ENCODE measurements around the gene EDAR. TPM values are rescaled to one million over a fixed set of nuclear protein-coding genes. Genes with fewer than 3 reads are reported as not detected.

EDAR gene
- polyA plus RNA-seq, 3 donors = not detected

DNA sequence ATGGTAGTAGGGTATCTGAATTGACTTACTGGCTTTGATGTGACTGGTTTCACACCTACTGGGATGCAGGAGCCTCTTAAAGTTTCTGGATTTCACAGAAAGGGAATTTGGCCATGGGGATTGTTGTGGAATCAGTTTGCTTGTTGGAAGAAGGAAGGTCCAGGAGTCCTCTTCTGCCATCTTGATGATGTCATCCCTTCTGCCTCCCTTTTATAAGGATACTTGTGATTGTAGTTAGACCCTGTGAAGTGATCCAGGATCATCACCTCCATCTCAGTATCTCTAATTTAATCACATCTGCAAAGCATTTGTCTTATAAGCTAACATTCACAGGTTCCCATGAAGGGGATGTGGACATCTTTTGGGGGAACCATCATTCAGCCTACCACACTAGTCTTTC is 123.0 kb downstream of the EDAR start:
- H3K4me1 ChIP-seq (ENCODE audit: control insufficient read depth in 1 of 2, insufficient read depth in 2 of 2, low read length in 2 of 2) = no peaks in the 10 kb centered on the region
- H3K9me3 Mint-ChIP-seq = peaks cover 10 to 21% (median 19%) of the 10 kb centered on the region in 7 donors
- no peak overlapping the region for H2AFZ ChIP-seq (ENCODE audit: insufficient read depth, low read depth, low read length, poor library complexity, severe bottlenecking)
- no peaks in the 10 kb centered on the region for H3K27me3 Mint-ChIP-seq (ENCODE audit: low read depth in 3 of 3)
- H3K9me3 ChIP-seq (replicated peaks in 1 of 2; ENCODE audit: control insufficient read depth in 1 of 2, insufficient read depth in 1 of 2, low read length in 2 of 2) = peaks cover 7 to 16% of the 10 kb centered on the region in 2 donors
- no peaks in the 10 kb centered on the region for H3K27me3 ChIP-seq (ENCODE audit: control insufficient read depth in 2 of 2, insufficient read depth in 2 of 2, low read length in 2 of 2)
- intact Hi-C loops (cut with micrococcal nuclease) = no loop called here
- H3K4me3 ChIP-seq (replicated peaks in 1 of 3; ENCODE audit: low read depth in 2 of 3, low read length in 3 of 3) = no peak overlapping the region
- H3K4me1 Mint-ChIP-seq = no peaks in the 10 kb centered on the region
- H3K36me3 ChIP-seq (replicated peaks in 1 of 2; ENCODE audit: control insufficient read depth in 1 of 2, insufficient read depth in 2 of 2, low read length in 2 of 2) = no peaks in the 10 kb centered on the region
- no peak overlapping the region for H3K27ac Mint-ChIP-seq
- no peak overlapping the region for H3K4me2 ChIP-seq (replicated peaks; ENCODE audit: extremely low read depth, low read length, poor library complexity, severe bottlenecking)
- no peak for DNase-seq
- H3K79me2 ChIP-seq (ENCODE audit: insufficient read depth, low read length) = no peaks in the 10 kb centered on the region
- peaks cover 11 to 16% of the 10 kb centered on the region in 2 donors for H3K36me3 Mint-ChIP-seq
- H3K4me3 Mint-ChIP-seq = no peak overlapping the region
- no peaks in the 10 kb centered on the region for H4K20me1 ChIP-seq (ENCODE audit: insufficient read depth, low read length)
- TF ChIP-seq, protein P1, sequence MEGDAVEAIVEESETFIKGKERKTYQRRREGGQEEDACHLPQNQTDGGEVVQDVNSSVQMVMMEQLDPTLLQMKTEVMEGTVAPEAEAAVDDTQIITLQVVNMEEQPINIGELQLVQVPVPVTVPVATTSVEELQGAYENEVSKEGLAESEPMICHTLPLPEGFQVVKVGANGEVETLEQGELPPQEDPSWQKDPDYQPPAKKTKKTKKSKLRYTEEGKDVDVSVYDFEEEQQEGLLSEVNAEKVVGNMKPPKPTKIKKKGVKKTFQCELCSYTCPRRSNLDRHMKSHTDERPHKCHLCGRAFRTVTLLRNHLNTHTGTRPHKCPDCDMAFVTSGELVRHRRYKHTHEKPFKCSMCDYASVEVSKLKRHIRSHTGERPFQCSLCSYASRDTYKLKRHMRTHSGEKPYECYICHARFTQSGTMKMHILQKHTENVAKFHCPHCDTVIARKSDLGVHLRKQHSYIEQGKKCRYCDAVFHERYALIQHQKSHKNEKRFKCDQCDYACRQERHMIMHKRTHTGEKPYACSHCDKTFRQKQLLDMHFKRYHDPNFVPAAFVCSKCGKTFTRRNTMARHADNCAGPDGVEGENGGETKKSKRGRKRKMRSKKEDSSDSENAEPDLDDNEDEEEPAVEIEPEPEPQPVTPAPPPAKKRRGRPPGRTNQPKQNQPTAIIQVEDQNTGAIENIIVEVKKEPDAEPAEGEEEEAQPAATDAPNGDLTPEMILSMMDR (IDR thresholded peaks at IDR 0.05) = no peak
- no peak overlapping the region for H3K27ac ChIP-seq (ENCODE audit: low read depth in 1 of 2, low read length in 2 of 2)
- H3K9ac ChIP-seq (ENCODE audit: insufficient read depth, low read length, poor library complexity, severe bottlenecking) = no peak overlapping the region

DNA sequence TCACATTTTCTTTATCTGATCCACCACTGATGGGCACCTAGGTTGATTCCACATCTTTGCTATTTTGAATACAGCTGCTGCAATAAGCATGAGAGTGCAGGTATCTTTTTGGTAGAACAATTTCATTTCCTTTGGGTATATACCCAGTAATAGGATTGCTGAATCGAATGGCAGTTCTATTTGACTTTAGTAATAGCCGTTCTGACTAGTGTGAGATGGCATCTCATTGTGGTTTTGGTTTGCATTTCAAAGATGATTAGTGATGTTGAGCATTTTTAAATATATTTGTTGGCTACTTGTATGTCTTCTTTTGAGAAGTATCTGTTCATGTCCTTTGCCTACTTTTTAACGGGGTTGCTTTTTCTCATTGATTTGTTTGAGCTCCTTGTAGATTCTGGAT is 130.1 kb downstream of the EDAR start:
- Mint-ChIP-seq H3K27me3 (ENCODE audit: low read depth in 3 of 3) (no peaks in the 10 kb centered on the region), H3K4me3 (no peak overlapping the region), H3K4me1 (no peaks in the 10 kb centered on the region), H3K9me3 (peaks cover 0 to 5% (median 0%) of the 10 kb centered on the region in 7 donors), H3K27ac (no peak overlapping the region), H3K36me3 (peaks cover 2 to 10% of the 10 kb centered on the region in 2 donors)
- TF ChIP-seq, protein P1 (IDR thresholded peaks at IDR 0.05) = no peak
- no peaks in the 10 kb centered on the region for H3K4me1 ChIP-seq (ENCODE audit: control insufficient read depth in 1 of 2, insufficient read depth in 2 of 2, low read length in 2 of 2)
- no peaks in the 10 kb centered on the region for H4K20me1 ChIP-seq (ENCODE audit: insufficient read depth, low read length)
- no peaks in the 10 kb centered on the region for H3K36me3 ChIP-seq (replicated peaks in 1 of 2; ENCODE audit: control insufficient read depth in 1 of 2, insufficient read depth in 2 of 2, low read length in 2 of 2)
- H3K4me3 ChIP-seq (replicated peaks in 1 of 3; ENCODE audit: low read depth in 2 of 3, low read length in 3 of 3) = no peak overlapping the region
- intact Hi-C loops (cut with micrococcal nuclease) = loop anchor here in 1 of 2 donors (5.0 kb wide), 1 partner anchor 653 kb away; no protein-coding TSS in a partner anchor
- no peak overlapping the region for H3K4me2 ChIP-seq (replicated peaks; ENCODE audit: extremely low read depth, low read length, poor library complexity, severe bottlenecking)
- H2AFZ ChIP-seq (ENCODE audit: insufficient read depth, low read depth, low read length, poor library complexity, severe bottlenecking) = no peak overlapping the region
- H3K79me2 ChIP-seq (ENCODE audit: insufficient read depth, low read length) = no peaks in the 10 kb centered on the region
- DNase-seq = no peak
- H3K9ac ChIP-seq (ENCODE audit: insufficient read depth, low read length, poor library complexity, severe bottlenecking) = no peak overlapping the region
- H3K9me3 ChIP-seq (replicated peaks in 1 of 2; ENCODE audit: control insufficient read depth in 1 of 2, insufficient read depth in 1 of 2, low read length in 2 of 2) = no peaks in the 10 kb centered on the region
- WGBS (ENCODE audit: insufficient coverage) = 100% methylated on average over 2 of the region's 3 CpGs
- H3K27me3 ChIP-seq (ENCODE audit: control insufficient read depth in 2 of 2, insufficient read depth in 2 of 2, low read length in 2 of 2) = no peaks in the 10 kb centered on the region
- H3K27ac ChIP-seq (ENCODE audit: low read depth in 1 of 2, low read length in 2 of 2) = no peak overlapping the region
